Measurements from ENCODE around the gene FOXO3. TPM values are rescaled to one million over a fixed set of nuclear protein-coding genes. Genes with fewer than 3 reads are reported as not detected.

Gene FOXO3
- total RNA-seq, 1 donor from 2014 or later, result 21.3 TPM

GRCh38 chr6:108576709-108577108 is 16.0 kb downstream of the FOXO3 start:
- peak; percentile 24 for DNase-seq

DNA sequence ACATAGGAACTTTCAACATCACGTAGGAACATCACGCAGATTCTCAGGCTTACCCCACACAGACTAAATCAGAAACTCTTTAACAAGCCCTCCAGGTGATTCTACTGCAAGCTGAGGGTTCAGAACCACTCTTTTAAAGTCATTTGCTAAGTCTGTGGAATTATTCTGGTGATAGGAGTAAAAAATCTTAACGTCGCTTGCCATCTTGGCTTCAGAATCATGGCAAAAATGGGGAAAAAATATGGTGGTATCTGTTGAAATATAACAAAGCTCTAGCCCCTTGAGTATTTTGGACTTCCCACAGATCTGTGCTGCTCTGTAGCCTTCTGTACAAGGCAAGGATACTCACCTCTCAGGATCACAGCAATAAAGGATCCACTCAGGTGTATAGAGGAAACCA is 17.4 kb downstream of the FOXO3 start:
- DNase-seq, result no peak

GRCh38 chr6:108578595-108579327 is 18.0 kb downstream of the FOXO3 start:
- no peak for DNase-seq

DNA sequence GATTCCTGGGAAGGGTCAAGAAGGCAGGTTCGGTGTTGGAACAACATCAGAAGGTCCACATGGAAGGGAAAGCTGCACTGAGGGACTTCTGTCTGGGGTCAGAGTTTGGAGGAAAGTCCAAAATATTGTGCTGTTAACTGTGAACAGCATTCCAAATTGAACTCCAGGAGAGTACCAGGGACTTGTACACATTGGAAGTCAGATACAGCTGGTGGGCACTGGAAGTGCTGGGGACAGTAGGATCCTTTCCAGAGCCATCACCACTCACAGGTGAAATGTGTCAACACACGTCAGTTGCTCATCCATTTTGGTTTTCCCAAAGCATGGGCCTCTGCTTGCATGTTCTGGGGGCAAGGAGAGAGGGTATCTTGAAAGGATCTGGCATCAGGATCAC is 18.6 kb downstream of the FOXO3 start:
- no peak for DNase-seq

GRCh38 chr6:108580646-108581045 is 19.9 kb downstream of the FOXO3 start:
- DNase-seq, result no peak

DNA sequence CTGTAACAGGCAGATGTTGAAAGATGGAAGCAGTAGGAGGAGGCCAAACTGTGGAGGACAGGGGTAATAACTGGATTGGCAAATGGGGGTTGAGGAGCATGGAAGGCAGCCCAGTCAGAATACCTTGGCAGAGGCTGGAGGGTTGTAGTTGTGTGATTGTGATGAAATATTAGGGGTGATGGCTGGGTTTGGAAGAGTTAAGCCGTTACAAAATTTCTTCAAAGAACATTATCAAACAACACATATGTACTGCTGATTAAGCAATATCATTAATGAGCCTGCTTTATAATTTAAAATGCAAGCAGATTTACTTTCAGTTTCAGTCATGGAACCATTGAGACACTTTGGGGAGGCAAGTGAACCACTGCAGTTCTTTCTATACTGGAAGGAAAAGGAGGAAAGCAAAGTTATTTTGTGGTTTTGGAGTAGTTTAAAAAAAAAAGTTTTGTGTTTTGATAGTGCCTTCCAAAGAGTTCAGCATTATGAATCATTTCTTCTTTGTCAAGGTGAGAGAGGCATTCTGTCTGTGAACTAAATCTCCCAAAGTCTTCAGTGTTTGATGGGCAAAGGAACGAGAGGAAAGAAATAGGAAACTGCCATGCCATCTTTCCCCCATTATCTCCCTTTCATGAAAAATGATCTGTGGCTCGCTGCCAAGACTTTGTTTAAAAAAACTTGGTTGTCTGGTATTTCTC is 20.7 kb downstream of the FOXO3 start:
- peak; percentile 32 for DNase-seq

DNA sequence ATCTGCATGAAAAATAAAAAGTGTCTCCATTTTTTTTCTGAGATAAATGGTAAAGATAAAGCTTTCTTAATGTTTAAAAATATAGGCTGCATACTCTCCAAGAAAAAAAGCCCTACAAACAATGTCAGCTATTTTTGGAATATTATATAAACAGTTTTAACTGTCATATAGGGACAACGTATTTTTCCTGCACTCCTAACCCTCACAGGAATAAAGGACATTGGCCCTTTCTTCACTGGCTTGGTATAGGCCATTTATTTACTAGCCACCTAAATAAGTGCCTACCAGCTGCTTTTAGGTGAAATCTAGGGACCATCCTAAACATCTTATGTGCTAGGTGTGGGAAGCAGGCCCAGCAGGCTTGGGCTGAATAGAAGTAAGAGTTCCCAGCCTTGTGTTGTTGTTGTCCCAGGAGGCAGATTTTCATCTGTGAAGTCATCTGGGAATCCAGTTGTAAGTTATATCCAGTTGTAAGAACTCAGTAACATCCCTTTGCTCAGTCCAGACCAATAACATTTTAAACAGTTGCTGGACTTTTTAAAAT is 21.3 kb downstream of the FOXO3 start:
- DNase-seq, result no peak

DNA sequence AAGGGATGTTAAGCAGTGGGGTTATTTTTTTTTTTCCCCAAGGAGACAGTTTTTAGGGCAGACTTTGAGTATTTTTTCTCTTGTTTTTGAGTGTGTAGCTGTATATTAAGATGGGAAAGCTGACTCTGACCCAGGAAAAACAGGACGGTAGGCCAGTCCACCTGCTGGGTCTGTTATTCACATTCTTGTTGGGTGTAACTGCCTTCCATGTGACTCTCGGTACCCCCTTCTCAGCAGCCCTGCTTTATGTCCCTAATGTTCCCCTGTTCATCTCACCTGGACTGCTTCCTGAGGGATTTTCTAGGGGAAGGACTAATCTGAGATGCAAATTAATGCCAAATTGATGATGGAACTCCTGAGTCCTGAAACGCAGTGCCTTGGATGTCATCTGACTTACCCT is 21.9 kb downstream of the FOXO3 start:
- DNase-seq, result no peak

GRCh38 chr6:108584323-108584722 is 23.6 kb downstream of the FOXO3 start:
- no peak for DNase-seq

- DNase-seq, result no peak
These were observed 24.6 kb downstream of the FOXO3 start for GRCh38 chr6:108585359-108585758.

- no peak for DNase-seq
These were observed 25.3 kb downstream of the FOXO3 start for GRCh38 chr6:108585921-108586536.

GRCh38 chr6:108587258-108588059 is 26.7 kb downstream of the FOXO3 start:
- peak; percentile 51 for DNase-seq

DNA sequence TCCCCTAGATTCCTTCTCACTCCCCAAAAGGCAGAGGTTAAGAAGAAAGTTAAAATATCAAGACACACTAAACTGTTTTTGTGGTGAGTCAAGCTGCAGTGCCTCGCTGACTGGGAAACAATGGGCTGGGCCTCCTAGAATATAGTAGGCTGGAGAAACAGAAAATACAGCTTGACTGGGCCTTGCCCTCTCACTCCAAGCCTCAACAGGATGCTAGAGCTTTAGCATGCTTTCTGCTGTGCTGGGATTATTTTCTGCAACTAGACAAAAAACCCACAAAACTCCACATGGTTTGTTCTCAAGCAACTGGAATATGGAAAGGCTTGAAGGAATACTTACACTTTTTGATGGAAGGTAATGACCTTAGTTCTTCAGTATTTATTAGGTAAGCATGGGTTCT is 27.9 kb downstream of the FOXO3 start:
- DNase-seq, result peak; percentile 75

- DNase-seq, result peak; percentile 90
These were observed 28.6 kb downstream of the FOXO3 start for GRCh38 chr6:108589244-108589791.

DNA sequence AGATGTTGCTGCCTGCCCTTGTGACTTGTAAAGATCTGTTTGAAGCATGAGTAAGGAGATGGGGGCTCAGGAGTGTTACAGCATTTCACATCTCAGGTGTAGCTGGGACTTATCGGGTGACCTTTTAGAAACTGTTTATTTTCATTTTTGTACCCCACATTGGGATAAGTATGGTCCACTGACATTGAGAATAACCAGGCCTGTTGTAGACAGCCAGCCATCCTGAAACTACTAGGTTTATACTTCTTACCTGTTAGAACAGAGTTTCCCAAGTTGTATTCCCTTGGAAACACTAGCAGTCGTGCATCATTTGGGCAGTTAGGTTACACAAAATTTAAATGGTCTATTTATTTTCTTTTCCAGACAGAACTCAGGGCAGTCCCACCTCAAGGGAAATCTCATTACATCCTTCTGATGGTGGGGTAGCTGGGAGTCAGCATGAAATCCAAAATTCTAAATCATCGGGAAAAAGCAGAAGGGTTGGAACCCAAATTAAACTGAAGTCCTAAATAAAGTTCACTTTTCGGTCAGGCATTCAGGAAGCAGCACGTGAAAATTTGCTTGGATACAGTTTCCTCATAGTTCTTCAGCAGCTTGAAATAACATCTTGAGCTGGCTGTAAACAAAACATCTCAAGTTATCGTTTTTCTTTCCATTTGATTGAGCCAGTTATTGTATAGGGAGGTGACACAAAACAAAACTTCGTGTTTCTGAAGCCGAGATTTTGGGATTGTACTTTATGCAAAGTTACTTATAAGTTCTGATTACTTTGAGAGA is 30.5 kb downstream of the FOXO3 start:
- DNase-seq, result peak; percentile 53

GRCh38 chr6:108592371-108593337 is 31.9 kb downstream of the FOXO3 start:
- no peak for DNase-seq

DNA sequence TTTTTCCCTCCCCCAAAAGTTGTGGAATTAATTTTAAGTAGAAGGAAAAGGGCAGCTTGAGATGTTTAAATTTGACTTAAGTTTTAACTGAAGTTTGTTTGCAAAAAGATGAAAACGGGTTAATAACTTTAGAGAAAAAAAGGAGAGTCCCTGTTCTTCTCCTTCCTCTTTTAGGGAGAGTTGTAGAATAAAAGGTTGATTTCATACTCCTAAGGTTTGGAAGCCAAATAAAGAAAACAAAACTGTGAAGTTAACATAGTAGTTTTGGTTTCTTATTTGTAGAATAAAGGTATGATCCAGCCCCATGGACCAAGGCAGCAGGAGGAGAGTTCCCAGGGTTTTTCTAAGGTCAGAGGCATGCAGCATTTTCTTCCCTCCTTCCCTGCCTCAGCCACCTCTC is 33.4 kb downstream of the FOXO3 start:
- DNase-seq, result no peak

GRCh38 chr6:108594640-108595039 is 33.9 kb downstream of the FOXO3 start:
- DNase-seq, result no peak

DNA sequence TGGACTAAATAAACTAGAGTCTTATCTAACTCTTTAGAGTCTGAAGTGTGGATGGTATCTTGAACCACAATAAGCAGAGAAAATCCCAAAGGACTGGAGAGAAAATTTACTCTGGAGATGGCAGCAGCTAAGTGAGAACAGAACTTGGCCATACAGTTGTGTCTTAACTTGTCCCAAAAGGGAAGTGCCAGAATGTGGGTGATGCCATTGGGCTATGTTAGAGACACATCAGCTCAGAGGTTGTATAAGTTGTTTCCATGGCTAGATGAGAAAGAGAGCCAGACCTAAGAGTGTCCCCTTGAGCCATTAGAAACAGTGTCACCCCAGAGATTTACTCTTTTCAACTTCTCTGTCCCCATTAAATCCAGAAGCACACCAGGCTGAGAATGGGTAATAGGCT is 36.2 kb downstream of the FOXO3 start:
- no peak for DNase-seq

DNA sequence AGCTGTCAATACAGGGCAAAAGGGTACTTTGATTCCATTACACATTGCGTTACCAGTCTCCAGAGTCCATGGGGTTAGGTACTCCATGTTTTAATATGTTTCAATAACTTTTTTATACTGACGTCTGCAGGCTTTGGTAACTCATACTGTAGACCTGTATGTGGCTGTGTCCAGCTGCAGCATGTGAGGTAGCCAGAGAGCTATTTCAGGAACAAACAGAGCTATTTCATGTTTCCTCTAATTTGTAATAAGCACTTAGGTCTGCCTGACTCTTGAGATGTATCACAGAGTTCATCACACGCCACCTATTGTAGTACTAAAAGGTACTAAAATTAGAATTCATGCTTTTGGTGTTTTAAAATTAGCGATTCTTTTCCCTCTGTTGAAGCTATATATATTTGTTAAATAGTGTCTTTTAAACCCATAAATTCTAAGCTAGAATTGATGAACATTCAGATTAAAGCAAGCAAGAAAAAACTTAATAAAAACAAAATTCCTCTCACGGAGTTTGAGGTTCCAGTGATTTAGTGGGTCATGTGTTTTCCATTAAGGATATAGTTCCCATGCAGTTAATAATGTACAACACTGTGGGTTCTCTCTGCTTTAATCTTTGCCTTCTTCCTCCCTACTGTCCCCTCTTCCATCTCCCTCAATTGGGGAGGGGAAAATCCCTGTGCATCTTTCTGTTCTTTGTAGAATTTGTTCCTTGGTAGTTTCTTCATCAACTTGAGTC is 37.0 kb downstream of the FOXO3 start:
- peak; percentile 80 for DNase-seq
